Epidermal melanocyte (primary cell): Measurements from ENCODE around the gene SEMA3C.

ENCODE experiments used
- DNase-seq: peaks from one replicate; pipeline ENCODE4 v3.0.0; 2011; ENCODE audit warnings: low spot score; ENCODE audit not compliant: insufficient read length

Gene SEMA3C

GRCh38 chr7:80705130-80705781, 213.6 kb downstream of the SEMA3C start:
- DNase-seq, result no peak

- no peak for DNase-seq
Measured at GRCh38 chr7:80703272-80703671, 215.6 kb downstream of the SEMA3C start.

- no peak for DNase-seq
Measured at GRCh38 chr7:80699721-80700256, 219.1 kb downstream of the SEMA3C start.

GRCh38 chr7:80699045-80699638, 219.7 kb downstream of the SEMA3C start:
- no peak for DNase-seq
